Measurements from ENCODE around the gene MYBBP1A.

MYBBP1A gene

DNA sequence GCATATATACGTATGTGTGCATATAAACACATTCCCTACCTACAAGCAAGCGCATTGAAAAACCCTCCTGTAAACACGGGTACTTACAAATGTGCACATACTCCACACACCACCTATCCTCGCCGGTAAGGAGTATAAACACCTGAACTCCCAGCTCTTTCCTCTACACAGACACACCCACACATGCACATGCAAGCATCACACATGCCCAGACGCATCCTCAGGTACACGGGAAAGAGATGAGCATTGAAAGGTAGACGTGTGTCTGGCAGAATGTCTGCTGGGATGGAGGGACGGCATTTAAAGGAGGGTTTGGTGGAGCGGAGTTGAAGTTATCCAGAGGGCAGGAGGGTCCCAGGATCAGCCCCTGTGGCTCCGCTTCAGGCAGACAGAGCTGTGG, 24.5 kb upstream of the MYBBP1A start:
- TF ChIP-seq, protein P1, sequence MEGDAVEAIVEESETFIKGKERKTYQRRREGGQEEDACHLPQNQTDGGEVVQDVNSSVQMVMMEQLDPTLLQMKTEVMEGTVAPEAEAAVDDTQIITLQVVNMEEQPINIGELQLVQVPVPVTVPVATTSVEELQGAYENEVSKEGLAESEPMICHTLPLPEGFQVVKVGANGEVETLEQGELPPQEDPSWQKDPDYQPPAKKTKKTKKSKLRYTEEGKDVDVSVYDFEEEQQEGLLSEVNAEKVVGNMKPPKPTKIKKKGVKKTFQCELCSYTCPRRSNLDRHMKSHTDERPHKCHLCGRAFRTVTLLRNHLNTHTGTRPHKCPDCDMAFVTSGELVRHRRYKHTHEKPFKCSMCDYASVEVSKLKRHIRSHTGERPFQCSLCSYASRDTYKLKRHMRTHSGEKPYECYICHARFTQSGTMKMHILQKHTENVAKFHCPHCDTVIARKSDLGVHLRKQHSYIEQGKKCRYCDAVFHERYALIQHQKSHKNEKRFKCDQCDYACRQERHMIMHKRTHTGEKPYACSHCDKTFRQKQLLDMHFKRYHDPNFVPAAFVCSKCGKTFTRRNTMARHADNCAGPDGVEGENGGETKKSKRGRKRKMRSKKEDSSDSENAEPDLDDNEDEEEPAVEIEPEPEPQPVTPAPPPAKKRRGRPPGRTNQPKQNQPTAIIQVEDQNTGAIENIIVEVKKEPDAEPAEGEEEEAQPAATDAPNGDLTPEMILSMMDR (IDR thresholded peaks at IDR 0.05) = no peak

DNA sequence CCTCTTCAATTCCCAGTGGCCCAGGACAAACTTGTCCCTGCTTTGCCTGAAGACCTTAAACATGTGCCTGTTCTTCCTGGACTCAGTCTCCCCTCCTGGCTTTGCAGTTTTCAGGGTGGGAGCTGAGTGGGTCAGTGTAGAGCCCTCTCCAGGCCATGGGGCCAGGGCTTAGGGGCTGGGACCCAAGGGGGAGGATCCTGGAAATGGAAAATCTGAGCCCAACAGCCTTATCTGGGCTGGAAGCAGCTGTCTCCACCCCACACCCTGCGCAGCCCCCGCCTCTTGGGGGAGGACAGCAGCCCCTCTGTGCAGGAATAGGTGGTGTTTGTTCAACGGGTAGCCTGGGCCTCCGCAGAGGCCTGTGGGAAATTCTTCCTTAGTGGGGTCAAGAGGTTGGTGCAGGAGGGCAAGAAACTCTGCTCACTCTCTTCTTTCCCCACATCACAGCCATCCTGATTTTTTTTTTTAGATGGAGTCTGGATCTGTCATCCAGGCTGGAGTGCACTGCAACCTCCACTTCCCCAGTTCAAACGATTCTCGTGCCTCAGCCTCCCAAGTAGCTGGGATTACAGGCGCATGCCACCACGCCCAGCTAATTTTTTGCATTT, 22.3 kb upstream of the MYBBP1A start:
- TF ChIP-seq, protein P1 (IDR thresholded peaks at IDR 0.05) = no peak

DNA sequence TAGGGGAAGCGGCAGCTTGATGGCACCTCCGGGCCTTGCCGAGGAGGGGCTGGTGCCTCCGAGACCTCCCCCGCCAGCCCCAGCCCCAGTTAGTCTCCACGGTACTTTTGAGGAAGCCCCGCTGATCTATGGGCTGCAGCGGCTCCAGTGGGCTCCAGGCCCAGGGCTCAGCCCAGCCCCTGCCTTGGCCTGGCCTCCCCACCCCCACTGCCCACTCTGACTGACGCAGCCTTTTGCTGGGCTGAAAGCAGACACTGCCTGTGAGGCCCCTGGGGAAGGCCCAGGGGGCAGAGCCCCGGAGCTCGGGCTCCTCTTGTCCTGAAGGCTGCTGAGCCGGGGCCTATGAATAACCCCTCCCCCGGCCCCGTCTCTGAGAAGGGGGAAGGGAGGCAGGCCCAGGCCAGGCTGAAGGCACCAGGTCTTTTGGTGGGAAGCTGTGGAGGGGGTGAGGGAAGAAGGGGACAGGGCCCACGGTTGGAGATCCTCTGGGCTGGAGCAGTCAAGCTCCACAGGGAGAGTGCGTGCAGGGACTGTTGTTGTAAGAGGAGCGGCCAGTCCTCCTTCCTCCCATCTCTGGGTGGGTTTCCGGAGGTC, 21.6 kb upstream of the MYBBP1A start:
- TF ChIP-seq, protein P1 (IDR thresholded peaks at IDR 0.05) = no peak

DNA sequence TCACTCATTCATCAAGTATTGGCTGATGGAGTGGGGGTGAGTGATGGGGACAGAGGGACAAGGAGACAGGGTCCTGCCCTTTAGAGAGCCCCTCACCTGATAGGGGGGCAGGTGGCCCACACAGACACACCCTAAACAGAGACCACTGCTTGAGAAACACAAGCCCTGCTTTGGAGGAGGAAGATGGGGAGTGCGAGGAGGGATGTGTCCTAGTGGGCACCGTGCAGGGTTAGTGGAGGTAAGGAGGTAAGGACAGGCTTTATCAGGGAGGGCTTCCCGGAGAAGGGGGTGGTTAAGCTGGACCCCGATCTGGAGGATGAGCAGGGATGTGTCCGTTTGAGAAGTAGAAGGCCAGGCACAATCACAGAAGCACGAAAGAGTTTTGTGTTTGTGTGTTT, 21.0 kb upstream of the MYBBP1A start:
- TF ChIP-seq, protein P1 (IDR thresholded peaks at IDR 0.05) = no peak

DNA sequence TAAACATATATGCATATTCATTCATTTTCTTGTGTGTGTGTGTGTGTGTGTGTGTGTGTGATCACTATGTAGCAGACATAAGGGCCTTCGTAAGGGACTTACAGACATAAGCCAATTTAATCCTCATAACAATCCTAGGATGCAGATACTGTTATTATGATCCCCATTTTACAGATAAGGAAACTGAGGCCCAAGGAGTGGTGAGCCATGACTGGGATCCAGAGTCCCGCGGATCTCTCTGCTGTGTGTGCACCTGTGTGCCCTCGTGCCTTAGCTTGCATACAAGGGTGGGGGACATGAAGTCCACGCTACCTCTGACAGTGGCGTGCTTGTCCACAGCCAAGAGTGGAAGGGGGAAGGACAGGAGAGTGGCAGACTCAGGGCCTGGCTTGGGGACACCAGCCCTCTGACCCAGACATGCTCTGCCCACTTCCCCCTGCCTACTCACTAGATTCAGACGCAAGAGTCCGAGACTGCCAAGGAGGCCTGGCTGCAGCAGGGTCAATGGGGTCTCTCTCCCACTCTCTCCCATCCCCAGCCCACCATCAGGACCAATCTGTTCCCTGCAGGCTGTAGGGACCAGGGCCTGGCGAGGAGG, 19.4 kb upstream of the MYBBP1A start:
- TF ChIP-seq, protein P1 (IDR thresholded peaks at IDR 0.05) = no peak

DNA sequence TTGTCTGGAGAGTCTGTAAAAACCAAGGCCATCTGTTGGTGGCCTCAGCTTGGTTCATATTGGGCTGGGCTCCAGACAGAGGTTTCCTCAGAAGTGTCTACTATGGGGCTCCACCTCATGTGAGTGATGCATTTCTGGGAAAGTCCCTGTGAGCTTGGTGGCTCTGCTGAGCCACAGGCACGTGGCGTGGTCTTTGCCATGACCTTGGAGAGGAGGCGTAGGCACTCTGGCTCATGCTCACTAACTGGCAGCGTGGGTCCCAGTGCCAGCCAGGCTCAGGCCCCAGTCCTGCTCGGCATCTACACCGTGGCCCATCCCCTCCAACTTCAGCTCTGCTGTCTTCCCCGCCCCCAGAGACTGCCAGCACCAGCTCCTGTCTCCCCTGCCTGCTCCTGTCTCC, 18.5 kb upstream of the MYBBP1A start:
- TF ChIP-seq, protein P1 (IDR thresholded peaks at IDR 0.05) = no peak

DNA sequence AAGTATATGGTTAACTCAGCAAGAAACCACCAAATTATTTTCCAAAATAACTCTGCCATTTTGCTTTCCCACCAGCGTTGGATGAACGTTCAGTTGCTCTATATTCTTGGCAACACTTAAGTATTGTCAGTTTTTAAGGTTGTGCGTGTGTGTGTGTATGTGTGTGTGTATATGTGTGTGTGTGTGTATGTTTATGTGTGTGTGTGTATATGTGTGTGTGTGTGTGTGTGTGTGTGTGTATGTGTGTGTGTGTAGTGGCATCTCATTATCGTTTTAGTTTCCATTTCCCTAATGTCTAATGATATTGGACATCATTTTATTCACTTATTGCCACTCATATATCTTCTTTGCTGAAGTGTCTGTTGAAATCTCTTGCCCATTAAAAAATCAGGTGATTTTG, 17.9 kb upstream of the MYBBP1A start:
- TF ChIP-seq, protein P1 (IDR thresholded peaks at IDR 0.05) = no peak

Data from LNCAP (cell line).